K562 (cell line): ENCODE measurements around the gene MADCAM1. TPM values are rescaled to one million over a fixed set of nuclear protein-coding genes. Genes with fewer than 3 reads are reported as not detected.

ENCODE experiments used
- ATAC-seq: fragments of 200-7000 bp; cut with Tn5 transposase; 3 replicates; pipeline ENCODE4 v1.9.1; 2020; ENCODE audit warnings: moderate library complexity
- BruUV-seq: library from RNA; stranded (reverse); fragments of 400-500 nt; replicated peaks from 2 replicates; lab custom pipeline; 2021; lab: Mats Ljungman, UMichigan
- CTCF ChIA-PET: fragments of 300-600 bp; formaldehyde crosslinking; extraction: SDS; loops from one replicate; lab custom pipeline; 2021; ENCODE audit warnings: low intra/inter-chr PET ratio; lab: Yijun Ruan, JAX
- POLR2A ChIA-PET: fragments of 300-600, 350-650 bp; sonication (Branson Sonifier 250); formaldehyde crosslinking; extraction: SDS; loops from one replicate; lab custom pipeline; 2021; ENCODE audit warnings: antibody characterized with exemption, inconsistent platforms; lab: Yijun Ruan, JAX
- DNase-seq, 4 experiments: peaks; one replicate each; pipeline versions ENCODE4 v3.0.0 to v3.0.0-alpha.2; 2011 to 2018; ENCODE audit warnings: low spot score in 3 of 4, mixed read lengths in 3 of 4; ENCODE audit errors: extremely low read depth in 1 of 4
- FAIRE-seq: peaks from 2 replicates; lab custom pipeline; 2011; peaks lifted over from hg19 to GRCh38; lab: Jason Lieb, UNC
- H2AFZ ChIP-seq: 2 replicates; pipeline ENCODE4 v1.6.0; 2011; ENCODE audit warnings: low read depth, low read length, control low read depth, inconsistent platforms
- H3K27ac ChIP-seq: fragments of 200-600 bp; 3 replicates; pipeline ENCODE4 v1.8.0; 2011; ENCODE audit warnings: low read depth, mild to moderate bottlenecking, control low read depth, inconsistent platforms, low read length, moderate library complexity, mixed read lengths; ENCODE audit errors: extremely low read depth
- H3K27me3 ChIP-seq, 2 experiments: fragments of 300-600 bp in 1 of 2; 2 replicates in 1 of 2; 3 replicates in 1 of 2; pipeline versions ENCODE4 v1.6.0 to v1.8.0; 2011; ENCODE audit warnings: inconsistent platforms in 2 of 2, low read length in 2 of 2, mild to moderate bottlenecking in 1 of 2, mixed read lengths in 1 of 2, moderate library complexity in 1 of 2; ENCODE audit not compliant: control insufficient read depth in 2 of 2, insufficient read depth in 2 of 2
- H3K36me3 ChIP-seq: fragments of 300-600 bp; 3 replicates; pipeline ENCODE4 v1.8.0; 2011; ENCODE audit warnings: mild to moderate bottlenecking, low read length, inconsistent platforms; ENCODE audit not compliant: control insufficient read depth, insufficient read depth
- H3K4me1 ChIP-seq, 2 experiments: fragments of 200-600 bp in 1 of 2; replicated peaks in 1 of 2; 2 replicates in 1 of 2; 3 replicates in 1 of 2; pipeline versions ENCODE4 v1.5.1 to v1.8.0; 2011; ENCODE audit warnings: inconsistent platforms in 2 of 2, low read length in 2 of 2, mild to moderate bottlenecking in 1 of 2, mixed read lengths in 1 of 2, moderate library complexity in 1 of 2; ENCODE audit not compliant: control insufficient read depth in 2 of 2, insufficient read depth in 2 of 2
- H3K4me2 ChIP-seq: 2 replicates; pipeline ENCODE4 v1.6.1; 2011; ENCODE audit warnings: low read length, control low read depth, inconsistent platforms, mixed read lengths; ENCODE audit not compliant: insufficient read depth
- H3K4me3 ChIP-seq: fragments of 200-600 bp; sonication (generic), shearing (Covaris generic); 2 replicates; pipeline ENCODE4 v1.5.1; 2016; ENCODE audit warnings: control low read depth, inconsistent platforms
- H3K79me2 ChIP-seq: fragments of 200-600 bp; 3 replicates; pipeline ENCODE4 v1.8.0; 2011; ENCODE audit warnings: low read length, inconsistent platforms; ENCODE audit not compliant: control insufficient read depth, insufficient read depth
- H3K9ac ChIP-seq, 2 experiments: 2 replicates each; pipeline versions ENCODE4 v1.6.0 to v1.6.1; 2011; ENCODE audit warnings: low read depth in 2 of 2, low read length in 2 of 2, control low read depth in 1 of 2, inconsistent platforms in 1 of 2, mild to moderate bottlenecking in 1 of 2, mixed read lengths in 1 of 2; ENCODE audit not compliant: insufficient read depth in 1 of 2
- H3K9me1 ChIP-seq: one replicate; pipeline ENCODE4 v1.6.0; 2011; ENCODE audit warnings: inconsistent platforms, mild to moderate bottlenecking, low read length, moderate library complexity; ENCODE audit not compliant: control insufficient read depth, insufficient read depth
- H3K9me3 ChIP-seq: replicated peaks from 2 replicates; pipeline ENCODE4 v1.5.1; 2011; ENCODE audit warnings: low read depth, low read length, inconsistent platforms; ENCODE audit not compliant: control insufficient read depth, insufficient read depth
- H4K20me1 ChIP-seq: replicated peaks from 2 replicates; pipeline ENCODE4 v1.6.1; 2011; ENCODE audit warnings: low read length, inconsistent platforms, mixed read lengths; ENCODE audit not compliant: control insufficient read depth, insufficient read depth
- C11orf30 ChIP-seq: fragments of 450-650 bp; IDR thresholded peaks from 2 replicates; pipeline ENCODE4 v1.6.1; 2016; ENCODE audit warnings: low read depth, mild to moderate bottlenecking
- DLX4 ChIP-seq: fragments of 250-450 bp; sonication (Bioruptor Pico); IDR thresholded peaks from 2 replicates; pipeline ENCODE4 v1.6.1; 2021; ENCODE audit warnings: mild to moderate bottlenecking
- ELF4 ChIP-seq: fragments of 450-650 bp; formaldehyde crosslinking; IDR thresholded peaks from 2 replicates; pipeline ENCODE4 v1.4.0; 2022; ENCODE audit warnings: missing genetic modification characterization
- ESRRB ChIP-seq: fragments of 250-450 bp; sonication (Bioruptor Pico); IDR thresholded peaks from 2 replicates; pipeline ENCODE4 v1.5.0; 2020; ENCODE audit warnings: mild to moderate bottlenecking, moderate library complexity, borderline replicate concordance
- HDAC8 ChIP-seq: fragments of 450-650 bp; IDR thresholded peaks from 2 replicates; pipeline ENCODE4 v1.6.1; 2016; ENCODE audit warnings: mild to moderate bottlenecking, missing genetic modification characterization, moderate library complexity, missing compliant biosample characterization
- KAT7 ChIP-seq: sonication (generic); formaldehyde crosslinking; IDR thresholded peaks from 2 replicates; pipeline ENCODE4 v1.8.0; 2022; ENCODE audit warnings: missing genetic modification reagents, mild to moderate bottlenecking, borderline replicate concordance
- MCM5 ChIP-seq: fragments of 450-650 bp; IDR thresholded peaks from 2 replicates; pipeline ENCODE4 v1.6.1; 2016; ENCODE audit warnings: low read depth
- STAT5B ChIP-seq: fragments of 250-450 bp; sonication (Bioruptor Pico); IDR thresholded peaks from 2 replicates; pipeline ENCODE4 v1.8.0; 2021; ENCODE audit warnings: mild to moderate bottlenecking, inconsistent platforms
- ZFX ChIP-seq: sonication (generic); formaldehyde crosslinking; IDR thresholded peaks from 2 replicates; pipeline ENCODE4 v1.8.0; 2022; ENCODE audit warnings: mild to moderate bottlenecking, missing genetic modification reagents, moderate library complexity
- ZNF354B ChIP-seq: fragments of 250-450 bp; sonication (Bioruptor Pico); IDR thresholded peaks from 2 replicates; pipeline ENCODE4 v1.4.0; 2020
- WGBS: fragments of 100-300 bp; shearing (Covaris generic); methylation state at CpG from one replicate; pipeline ENCODE4 v1.1.6; 2016; ENCODE audit warnings: low coverage, mixed read lengths; ENCODE audit not compliant: insufficient coverage; ENCODE audit errors: missing lambda C conversion rate; 5-methylcytosine and 5-hydroxymethylcytosine counted together
- in situ Hi-C: fragments of 300-500 bp; cut with MboI; formaldehyde crosslinking; loops from 4 replicates; pipeline ENCODE4 v1.15.0; 2018; ENCODE audit warnings: inconsistent platforms, mixed read lengths
- intact Hi-C: fragments of 100-400 bp; cut with micrococcal nuclease; formaldehyde crosslinking; loops from 2 replicates; pipeline ENCODE4 v1.14.2; 2022
- polyA plus RNA-seq, 8 experiments: library from polyadenylated mRNA; depleted of rRNA in 4 of 8; stranded (reverse) in 5 of 8; unstranded in 3 of 8; fragments of >200 nt; fragmentation: Nextera tagmentation in 2 of 8; fragmentation: Illumina TruSeq in 1 of 8; extraction: Ambion mirVana in 2 of 8; extraction: Trizol in 1 of 8; gene quantifications; 2 replicates each; pipeline versions ENCODE4 v1.2.1 to v1.2.3, GENCODE V29; 2011 to 2014; ENCODE audit warnings: inconsistent platforms in 1 of 8, missing spikeins in 1 of 8
- total RNA-seq, 7 experiments: library from RNA; depleted of rRNA in 6 of 7; stranded (reverse); fragments of >200 nt in 6 of 7; fragmentation: Illumina TruSeq in 2 of 7; extraction: Trizol in 2 of 7; gene quantifications; 2 replicates each; pipeline versions ENCODE4 v1.2.1 to v1.2.3, GENCODE V29; 2011 to 2021; ENCODE audit warnings: low replicate concordance in 1 of 7

Gene MADCAM1
- total and polyA plus RNA-seq, 9 of the 15 experiments (the other 6 are each of a cell fraction or from before 2014, with no cell fraction given), result 0.09 to 0.36 (median 0.09) TPM; not detected in 6

GRCh38 chr19:519449-519865, 23.2 kb downstream of the MADCAM1 start:
- no peaks in the 10 kb centered on the region for H3K36me3 ChIP-seq
- ATAC-seq, result no peak
- peaks cover 3% of the 10 kb centered on the region; the same call in 1 of the 3 replicates for H3K79me2 ChIP-seq
- no peaks in the 10 kb centered on the region for H3K27me3 ChIP-seq
- no peak overlapping the region for H3K4me2 ChIP-seq
- intact Hi-C loops (no loop called here), in situ Hi-C loops (no loop called here)
- H3K27ac ChIP-seq, result no peak overlapping the region
- H3K9ac ChIP-seq, result no peak overlapping the region
- no peaks in the 10 kb centered on the region for H4K20me1 ChIP-seq
- no TSS peak for BruUV-seq
- no peak overlapping the region for H2AFZ ChIP-seq
- peaks cover 8 to 66% of the 10 kb centered on the region in 2 experiments; a peak in 4 of 5 replicates for H3K4me1 ChIP-seq
- no peak for FAIRE-seq
- no peaks in the 10 kb centered on the region for H3K9me1 ChIP-seq
- POLR2A ChIA-PET, result no interaction called here
- no peak overlapping the region for H3K4me3 ChIP-seq
- 94% methylated on average over 6 of the region's 45 CpGs for WGBS
- TF ChIP-seq MCM5 (no peak), ZFX (CRISPR knock-in tag) (no peak), STAT5B (CRISPR knock-in tag) (no peak), ELF4 (CRISPR knock-in tag) (no peak), ESRRB (CRISPR knock-in tag) (no peak), DLX4 (CRISPR knock-in tag) (no peak), ZNF354B (CRISPR knock-in tag) (no peak), KAT7 (CRISPR knock-in tag) (no peak), C11orf30 (no peak), HDAC8 (no peak)
- CTCF ChIA-PET, result no interaction called here
- H3K9me3 ChIP-seq, result peaks cover 4% of the 10 kb centered on the region; the same call in 1 of the 2 replicates
- DNase-seq, result no peak
